HG03469 (cell line): ENCODE measurements around the gene IL20.
"Not testable (repeated sequence)": the region's sequence is repeated elsewhere in the genome, so short reads cannot be mapped to it uniquely, and the experiment has no call there.

Source experiments
- ATAC-seq: cut with Tn5 transposase; IDR thresholded peaks from one replicate; pipeline ENCODE4 v1.9.1; 2021; ENCODE audit warnings: mild to moderate bottlenecking, moderate library complexity, moderate number of reproducible peaks; ENCODE audit not compliant: unreplicated experiment

Gene IL20

DNA sequence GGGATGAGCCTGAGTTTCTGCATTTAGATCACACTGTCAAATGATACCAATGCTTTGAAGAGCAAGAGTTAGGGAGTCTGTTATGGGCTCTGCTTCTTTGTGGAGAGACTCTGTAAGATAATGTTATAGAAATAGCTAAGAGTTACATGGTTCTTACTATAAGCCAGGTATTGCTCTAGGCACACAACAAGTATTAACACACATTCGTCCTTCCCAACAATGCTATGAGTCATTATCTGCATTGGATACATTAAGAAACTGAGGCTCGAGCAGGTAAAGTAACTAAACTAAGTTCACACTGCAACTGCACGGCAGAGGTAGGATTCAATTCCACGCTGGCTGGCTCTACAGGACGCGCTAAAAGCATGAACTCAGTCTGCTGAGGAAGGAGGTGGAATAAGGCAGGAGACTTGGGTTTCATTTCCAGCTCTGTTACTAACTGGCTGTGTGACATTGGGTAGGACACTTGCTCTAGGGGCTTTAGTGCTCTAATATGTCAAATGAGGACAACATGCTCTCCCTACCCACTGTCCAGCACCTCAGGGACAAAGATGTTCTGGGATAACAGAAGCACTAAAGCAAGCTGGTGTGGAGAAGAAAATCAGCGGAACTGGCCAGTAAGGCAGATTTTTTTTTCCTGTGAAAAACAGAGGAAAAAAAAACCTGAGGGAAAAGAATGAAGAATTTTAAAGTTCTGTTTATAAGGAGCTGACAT lies 23.7 kb upstream of the IL20 start:
- ATAC-seq: no peak

DNA sequence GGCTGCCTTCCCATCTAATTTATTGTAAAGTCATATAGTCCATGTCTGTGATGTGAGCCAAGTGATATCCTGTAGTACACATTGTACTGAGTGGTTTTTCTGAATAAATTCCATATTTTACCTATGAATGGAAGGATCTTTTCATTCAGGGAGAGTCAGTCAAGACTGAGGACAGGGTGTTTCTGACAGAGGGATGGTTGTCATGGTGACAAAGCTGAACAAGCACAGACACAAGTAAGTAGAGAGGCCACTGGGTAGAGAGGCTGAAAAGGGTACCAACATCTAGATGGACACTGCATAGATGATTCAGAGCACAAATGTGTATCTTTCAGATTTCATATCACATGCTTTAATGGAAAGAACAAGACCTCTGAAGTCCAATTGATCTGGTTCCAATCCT lies 22.6 kb upstream of the IL20 start:
- no peak for ATAC-seq

DNA sequence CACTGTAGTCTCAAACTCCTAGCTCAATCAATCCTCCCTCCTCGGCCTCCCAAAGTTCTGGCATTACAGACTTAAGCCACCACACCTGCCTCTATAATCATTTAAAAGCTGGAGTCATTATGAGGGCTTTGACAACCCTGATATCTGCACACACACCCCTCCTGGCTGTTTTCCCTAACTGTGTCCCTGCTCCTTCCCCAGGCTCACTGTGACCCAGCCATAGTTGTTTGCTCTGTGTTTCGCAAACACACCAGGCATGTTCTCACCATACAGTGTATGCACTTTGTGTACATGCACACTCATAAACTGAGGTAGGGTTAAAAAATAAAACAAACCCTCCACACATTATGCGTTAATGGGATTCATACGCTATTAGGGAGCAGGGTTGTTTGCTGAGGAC lies 21.8 kb upstream of the IL20 start:
- no peak for ATAC-seq

DNA sequence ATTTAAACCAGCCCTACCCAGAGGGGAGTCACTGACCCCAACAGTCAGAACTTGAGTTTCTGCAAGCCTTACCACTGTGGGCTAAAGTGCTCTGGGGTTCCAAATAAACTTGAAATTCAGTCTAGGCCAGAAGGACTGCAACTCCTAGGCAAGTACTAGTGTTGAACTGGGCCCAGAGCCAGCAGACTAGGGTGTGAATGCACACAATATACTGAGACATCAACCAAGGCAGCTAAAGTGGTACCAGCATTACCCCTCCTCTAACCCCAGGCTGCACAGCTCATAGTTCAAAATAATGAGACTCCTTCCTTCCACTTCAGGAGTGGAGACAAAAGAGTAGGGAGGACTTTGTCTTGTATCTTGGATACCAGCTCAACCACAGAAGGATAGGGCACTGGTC lies 18.9 kb upstream of the IL20 start:
- ATAC-seq: no peak

DNA sequence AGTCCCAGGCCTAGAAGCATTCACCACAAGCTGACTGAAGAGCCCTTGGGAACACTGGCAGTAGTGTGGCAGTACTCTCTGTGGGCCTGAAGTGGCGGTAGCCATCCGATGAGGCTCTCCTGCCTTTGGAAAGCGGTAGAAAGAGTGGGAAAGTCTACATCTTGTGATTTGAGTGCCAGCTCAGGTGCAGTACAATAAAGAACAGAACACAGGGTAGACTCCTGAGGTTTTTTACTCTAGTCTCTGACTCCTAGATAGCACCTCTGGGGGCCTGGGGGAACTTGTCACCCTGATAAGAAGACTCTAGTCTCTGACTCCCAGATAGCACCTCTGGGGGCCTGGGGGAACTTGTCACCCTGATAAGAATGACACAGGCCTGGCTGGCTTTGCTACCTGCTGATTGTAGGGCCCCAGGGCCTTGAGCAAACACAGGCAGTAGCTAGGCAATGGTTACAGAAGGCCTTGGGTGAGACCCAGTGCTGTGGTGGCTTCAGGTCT lies 18.0 kb upstream of the IL20 start:
- ATAC-seq: no peak

DNA sequence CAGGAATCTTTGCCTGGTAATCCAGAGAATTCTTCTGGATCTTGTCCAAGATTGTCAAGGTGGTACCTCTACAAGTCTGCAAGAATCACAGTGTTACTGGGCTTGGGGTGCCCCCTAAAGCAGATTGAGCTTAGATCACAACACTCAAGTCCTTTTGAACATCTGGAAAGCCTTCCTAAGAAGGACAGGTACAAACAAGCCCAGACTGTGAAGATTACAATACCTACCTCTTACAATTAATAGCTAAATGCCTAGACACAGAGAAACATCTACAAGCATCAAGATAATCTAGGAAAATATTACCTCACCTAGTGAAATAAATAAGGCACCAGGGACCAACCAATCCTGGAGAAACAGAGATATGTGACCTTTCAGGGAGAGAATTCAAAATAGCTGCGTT lies 17.5 kb upstream of the IL20 start:
- ATAC-seq: no peak

DNA sequence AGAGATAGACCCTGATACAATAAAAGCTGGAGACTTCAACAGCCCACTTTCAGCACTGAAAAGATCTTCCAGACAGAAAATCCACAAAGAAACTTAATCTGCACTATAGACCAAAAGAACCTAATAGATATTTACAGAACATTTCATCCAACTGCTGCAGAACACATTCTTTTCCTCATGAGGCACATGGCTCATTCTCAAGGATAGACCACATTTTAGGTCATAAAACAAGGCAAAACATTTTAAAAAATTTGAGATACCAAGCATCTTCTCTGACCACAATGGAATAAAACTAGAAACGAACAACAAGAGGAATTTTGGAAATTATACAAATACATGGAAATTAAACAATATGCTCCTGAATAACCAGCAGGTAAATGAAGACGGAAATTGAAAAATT lies 15.0 kb upstream of the IL20 start:
- ATAC-seq: no peak

DNA sequence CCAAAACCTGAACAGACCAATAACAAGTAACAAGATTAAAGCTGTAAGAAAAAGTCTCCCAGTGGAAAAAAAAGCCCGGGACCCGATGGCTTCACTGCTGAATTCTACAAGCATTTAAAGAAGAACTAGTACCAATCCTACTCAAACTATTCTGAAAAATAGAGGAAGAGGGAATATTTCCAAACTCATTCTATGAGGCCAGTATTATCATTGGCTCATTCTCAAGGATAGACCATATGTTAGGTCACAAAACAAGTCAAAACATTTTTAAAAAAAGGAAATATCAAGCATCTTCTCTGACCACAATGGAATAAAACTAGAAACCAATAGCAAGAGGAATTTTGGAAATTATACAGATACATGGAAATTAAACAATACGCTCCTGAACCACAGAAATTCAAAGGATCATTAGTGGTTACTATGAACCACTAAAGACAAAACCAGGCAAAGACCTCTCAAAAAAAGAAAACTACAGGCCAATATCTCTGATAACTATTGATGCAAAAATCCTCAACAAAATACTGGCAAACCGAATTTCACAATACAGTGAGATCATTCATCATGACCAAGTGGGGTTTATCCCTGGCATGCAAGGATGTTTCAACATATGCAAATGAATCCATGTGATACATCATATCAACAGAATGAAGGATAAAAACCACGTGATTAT lies 13.9 kb upstream of the IL20 start:
- no peak for ATAC-seq

DNA sequence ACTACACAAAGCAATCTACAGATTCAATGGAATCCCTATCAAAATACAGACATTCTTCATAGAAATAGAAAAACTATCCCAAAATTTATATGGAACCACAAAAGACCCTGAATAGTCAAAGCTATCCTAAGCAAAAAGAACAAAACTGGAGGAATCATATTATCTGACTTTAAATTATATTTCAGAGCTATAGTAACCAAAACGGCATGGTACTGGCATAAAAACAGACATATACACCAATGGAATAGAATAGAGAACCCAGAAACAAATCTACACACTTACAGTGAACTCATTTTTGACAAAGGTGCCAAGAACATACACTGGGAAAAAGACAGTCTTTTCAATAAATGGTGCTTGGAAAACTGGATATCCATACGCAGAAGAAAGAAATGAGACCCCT lies 12.8 kb upstream of the IL20 start:
- not testable (repeated sequence) for ATAC-seq

DNA sequence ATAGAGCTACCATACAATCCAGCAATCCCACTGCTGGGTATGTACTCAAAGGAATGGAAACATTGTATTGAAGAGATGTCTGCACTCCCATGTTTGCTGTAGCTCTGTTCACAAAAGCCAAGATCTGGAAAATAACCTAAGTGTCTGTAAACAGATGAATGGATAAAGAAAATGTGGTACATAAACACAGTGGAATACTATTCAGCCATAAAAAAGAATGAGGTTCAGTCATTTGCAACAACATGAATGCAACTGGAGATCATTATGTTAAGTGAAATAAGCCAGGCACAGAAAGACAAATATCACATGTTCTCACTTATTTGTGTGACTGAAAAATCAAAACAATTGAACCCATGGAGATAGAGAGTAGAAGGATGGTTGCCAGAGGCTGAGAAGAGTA lies 11.7 kb upstream of the IL20 start:
- ATAC-seq: not testable (repeated sequence)

DNA sequence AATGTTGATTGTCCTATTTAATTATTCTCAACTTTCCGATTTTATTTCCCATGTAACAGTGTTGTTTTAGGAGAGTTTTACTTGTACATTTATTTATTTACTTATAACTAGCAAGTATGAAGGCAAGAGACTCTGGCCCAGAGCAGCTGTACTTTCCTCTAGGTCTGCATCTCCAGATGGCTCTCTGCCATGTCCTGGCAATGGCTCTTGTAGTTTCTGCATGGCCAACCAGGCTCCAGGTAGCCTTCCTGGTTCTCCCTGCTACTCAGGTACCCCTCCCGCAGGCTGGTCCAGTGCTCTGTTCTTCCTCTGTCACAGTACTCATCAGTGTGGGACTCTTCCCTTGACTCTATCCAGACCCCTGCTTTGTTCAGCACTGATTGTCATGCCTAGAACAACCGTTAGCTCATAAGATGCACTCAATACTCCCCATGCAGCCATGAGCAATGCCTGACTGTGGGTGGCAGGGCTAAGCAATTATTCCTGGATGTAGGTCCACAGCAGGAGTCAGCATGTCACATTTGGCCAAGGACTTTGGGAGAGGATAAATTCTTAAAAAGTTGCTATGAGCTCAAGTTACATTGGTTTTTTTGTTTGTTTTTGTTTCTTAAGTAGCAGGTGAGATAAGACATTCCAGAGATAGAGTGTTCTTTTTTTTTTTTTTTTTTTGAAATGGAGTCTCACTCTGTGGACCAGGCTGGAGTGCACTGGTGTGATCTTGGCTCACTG lies 10.9 kb upstream of the IL20 start:
- ATAC-seq: no peak

DNA sequence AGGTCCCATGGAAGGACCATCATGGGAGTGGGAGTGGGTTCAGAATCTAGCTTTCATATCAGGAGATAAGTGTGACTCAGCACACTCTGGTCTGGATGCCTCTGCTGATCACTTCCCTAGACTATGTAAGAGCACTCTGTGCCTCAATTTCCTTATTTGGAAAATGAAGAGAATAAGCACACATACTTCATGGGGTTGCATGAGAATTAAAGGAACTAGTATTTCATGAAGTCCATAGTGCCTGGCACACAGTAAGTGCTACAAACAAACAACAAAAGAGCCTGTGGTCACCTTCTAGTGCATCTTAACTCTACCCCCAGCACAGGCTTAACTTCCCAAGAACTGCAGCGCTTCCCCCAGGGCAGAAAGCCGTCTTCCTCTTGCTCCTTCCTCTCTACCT lies 9.6 kb upstream of the IL20 start:
- no peak for ATAC-seq

DNA sequence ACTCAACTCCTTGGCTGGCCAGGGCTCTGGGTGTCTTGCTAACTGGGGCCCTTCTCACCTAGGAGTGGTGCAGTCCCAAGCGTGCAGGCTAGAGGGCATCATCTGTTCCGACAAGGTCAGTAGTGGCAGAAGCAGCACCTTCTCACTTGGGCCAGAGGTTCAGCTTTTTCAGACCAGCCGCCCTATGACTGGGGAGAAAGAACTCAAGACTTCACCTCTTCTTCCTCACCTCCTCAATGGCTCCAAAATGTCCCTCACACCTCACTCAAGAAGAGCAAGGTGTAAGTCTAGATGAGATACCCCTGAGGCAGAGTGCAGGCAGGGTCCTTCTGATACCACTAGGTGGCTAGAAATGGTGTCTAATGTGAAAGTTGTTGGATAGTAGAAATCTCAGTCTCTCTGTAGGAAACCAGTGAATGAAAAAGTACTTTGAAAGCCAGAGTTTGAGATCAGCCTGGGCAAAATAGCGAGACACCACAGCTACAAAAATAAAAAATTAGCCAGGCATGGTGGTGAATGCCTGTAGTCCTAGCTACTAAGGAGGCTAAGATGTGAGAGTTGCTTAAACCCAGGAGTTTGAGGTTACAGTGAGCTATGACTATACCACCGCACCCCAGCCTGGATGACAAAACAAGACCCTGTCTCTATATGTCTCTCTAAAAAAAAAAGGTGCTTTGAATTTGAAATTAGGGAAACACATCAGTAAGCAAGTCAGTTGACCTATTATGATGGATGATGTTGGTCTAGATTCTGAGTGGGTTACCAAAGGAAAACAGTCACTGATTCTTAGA lies 8.6 kb upstream of the IL20 start:
- no peak for ATAC-seq

DNA sequence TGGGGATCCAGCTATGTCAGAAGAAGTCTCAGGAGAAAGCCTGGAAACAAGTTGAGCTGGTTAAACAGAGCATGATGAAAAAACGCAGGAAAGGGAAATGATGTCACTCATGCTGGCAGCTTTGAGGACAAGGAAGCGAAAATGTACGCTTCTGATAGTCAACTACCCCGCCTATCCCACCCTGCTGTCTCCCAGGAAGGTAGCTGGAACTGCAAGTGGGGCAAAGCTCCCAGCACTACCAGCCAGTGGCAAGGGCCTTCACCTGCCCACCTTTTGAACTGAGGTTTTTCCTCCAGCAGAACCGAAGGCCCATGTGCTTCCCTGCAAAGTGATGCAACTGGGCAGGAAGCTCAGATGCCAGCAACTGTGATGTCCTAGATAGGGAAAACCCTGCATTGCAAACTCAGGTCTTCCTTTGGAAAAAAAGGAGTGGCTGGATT lies 6.3 kb upstream of the IL20 start:
- ATAC-seq: no peak

DNA sequence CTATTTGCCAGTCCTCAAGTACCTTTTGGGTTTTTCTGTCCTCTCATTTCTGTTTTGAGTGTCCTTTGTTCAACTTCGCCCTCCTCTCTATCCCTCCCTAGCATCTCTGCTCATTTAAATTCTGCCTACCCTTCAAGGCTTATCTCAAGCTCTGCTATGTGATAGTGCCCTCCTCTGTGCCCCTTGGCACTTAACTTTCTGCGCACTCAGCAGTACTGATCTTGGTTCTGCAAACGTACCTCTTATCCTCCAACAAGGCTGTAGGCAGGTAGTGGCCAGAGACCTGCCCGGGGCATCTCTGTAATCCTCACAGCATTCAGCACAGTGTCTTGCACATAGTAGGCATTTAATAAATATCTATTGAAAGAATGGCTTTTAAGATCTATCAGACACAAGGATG lies 5.3 kb upstream of the IL20 start:
- ATAC-seq: no peak

DNA sequence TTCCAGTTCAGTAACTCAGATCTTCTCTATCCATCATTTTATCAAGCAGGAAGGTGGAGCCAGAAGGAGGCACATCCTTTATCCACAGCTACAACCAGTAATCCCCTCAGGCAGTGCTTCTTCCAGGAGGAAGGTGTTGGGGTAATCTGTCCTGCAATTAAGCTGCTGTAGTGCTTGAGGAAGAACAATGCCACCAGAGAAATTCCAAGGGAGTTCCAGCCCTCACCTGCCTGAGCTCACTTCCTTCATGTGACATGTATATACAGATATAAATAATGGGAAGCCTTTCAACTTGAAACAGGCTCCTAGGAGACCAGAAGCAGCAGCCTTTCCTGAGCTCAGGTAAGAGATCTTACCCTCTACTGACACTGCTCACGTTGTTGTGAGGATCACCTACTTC lies 2.2 kb upstream of the IL20 start:
- ATAC-seq: no peak

DNA sequence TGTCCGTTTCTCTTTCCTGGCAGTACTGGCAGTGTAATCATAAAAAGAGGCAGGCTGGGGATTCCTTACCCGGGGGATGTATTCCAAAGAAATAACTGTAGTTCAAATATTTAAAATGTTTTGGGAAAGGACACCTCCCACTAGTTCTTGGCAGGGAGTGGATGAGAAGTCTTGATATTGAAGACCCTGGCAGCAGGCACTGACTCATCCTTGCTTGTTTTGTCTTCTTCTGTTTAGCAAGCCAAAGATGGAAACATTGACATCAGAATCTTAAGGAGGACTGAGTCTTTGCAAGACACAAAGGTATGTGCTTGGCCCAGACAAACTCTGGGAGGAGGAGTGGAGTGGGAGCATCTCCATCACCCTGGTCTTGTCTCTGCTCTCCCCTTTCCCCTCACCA lies 639 bp downstream of the IL20 start:
- ATAC-seq: no peak

DNA sequence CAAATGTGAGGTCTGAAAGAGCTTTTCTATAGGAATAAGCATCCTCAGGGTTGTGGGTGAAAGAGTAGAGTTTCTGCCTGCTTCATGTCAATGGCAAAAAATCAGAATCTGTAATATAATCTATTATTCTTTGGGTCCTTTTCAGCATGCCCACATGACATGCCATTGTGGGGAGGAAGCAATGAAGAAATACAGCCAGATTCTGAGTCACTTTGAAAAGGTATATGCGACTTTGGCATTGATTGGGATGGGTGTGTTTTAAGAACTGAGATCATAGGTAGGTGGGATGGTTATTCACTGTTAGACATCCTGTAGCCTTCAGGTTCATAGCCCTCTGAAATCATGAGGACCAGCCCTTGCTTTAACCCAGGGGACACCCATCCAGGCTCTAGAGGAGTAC lies 1.8 kb downstream of the IL20 start:
- ATAC-seq: no peak

DNA sequence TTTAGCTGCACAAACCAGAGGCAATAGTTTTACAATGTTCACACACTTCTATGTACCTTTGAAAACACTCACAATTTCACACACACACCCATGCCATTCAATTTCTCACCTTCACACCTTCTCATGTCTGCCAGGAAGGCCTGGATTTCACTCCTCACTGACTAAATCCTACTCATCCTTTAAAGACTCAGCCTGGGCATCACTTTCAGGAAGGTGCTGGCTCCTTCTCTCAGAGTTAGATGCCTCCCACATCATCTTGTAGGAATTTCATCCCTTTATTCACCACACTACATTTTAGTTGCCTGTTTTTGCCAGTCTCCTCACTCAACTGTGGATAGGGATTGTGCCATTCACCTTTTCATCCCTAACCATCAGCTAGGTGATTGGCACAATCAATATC lies 2.3 kb downstream of the IL20 start:
- ATAC-seq: no peak

DNA sequence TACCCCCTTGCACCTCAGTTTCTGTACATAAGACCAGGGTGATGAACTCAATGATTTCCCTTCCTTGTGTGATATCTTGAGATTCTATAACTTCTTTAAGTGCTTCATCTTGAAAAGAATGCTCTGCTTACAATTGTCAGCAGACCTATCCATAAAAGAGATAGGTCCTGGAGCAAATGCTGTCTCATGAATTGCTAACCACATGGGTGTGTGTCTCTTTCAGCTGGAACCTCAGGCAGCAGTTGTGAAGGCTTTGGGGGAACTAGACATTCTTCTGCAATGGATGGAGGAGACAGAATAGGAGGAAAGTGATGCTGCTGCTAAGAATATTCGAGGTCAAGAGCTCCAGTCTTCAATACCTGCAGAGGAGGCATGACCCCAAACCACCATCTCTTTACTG lies 2.8 kb downstream of the IL20 start:
- no peak for ATAC-seq

DNA sequence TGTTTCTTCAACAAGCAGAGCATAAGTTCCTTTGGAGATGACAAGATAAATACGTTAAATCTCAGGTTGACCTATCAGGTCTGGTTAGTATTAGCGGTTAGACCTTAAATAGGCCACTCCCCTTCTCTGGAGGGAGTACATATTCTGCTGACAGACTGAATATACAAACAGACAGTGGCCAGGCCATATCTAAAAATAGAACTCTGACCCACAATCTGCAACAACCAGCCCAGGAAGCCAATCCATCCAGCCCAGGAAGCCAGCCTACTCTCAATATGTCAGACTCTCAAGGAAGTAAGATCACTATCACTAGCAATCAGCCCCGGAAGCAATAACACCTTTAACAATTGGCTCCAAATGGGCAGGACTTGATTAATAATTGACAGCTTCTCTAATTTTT lies 6.7 kb downstream of the IL20 start:
- ATAC-seq: no peak
